RPMI8226 (cell line): ENCODE data around the gene CELF2.

Source experiments
- DNase-seq: peaks from one replicate; pipeline ENCODE4 v3.0.0-alpha.2; 2015

The CELF2 gene

GRCh38 chr10:11023009-11023953 is 5.6 kb downstream of the CELF2 start:
- no peak for DNase-seq

- no peak for DNase-seq
These were observed 6.9 kb downstream of the CELF2 start for GRCh38 chr10:11024596-11024995.

- no peak for DNase-seq
These were observed 8.3 kb downstream of the CELF2 start for GRCh38 chr10:11025978-11026377.

- DNase-seq: no peak
These were observed 9.1 kb downstream of the CELF2 start for GRCh38 chr10:11026773-11027172.

- DNase-seq: no peak
These were observed 17.1 kb downstream of the CELF2 start for GRCh38 chr10:11034762-11035161.

- no peak for DNase-seq
These were observed 17.8 kb downstream of the CELF2 start for GRCh38 chr10:11035301-11035991.

- no peak for DNase-seq
These were observed 18.8 kb downstream of the CELF2 start for GRCh38 chr10:11036424-11037011.

GRCh38 chr10:11037991-11038390 is 20.3 kb downstream of the CELF2 start:
- no peak for DNase-seq

- no peak for DNase-seq
These were observed 24.7 kb downstream of the CELF2 start for GRCh38 chr10:11042357-11042756.

GRCh38 chr10:11043039-11043438 is 25.4 kb downstream of the CELF2 start:
- no peak for DNase-seq

- no peak for DNase-seq
These were observed 25.9 kb downstream of the CELF2 start for GRCh38 chr10:11043446-11044127.

GRCh38 chr10:11045487-11045886 is 27.8 kb downstream of the CELF2 start:
- no peak for DNase-seq

GRCh38 chr10:11045995-11046775 is 28.5 kb downstream of the CELF2 start:
- DNase-seq: no peak

- no peak for DNase-seq
These were observed 29.1 kb downstream of the CELF2 start for GRCh38 chr10:11046776-11047160.

GRCh38 chr10:11048707-11049278 is 31.1 kb downstream of the CELF2 start:
- DNase-seq: no peak

GRCh38 chr10:11049806-11050205 is 32.1 kb downstream of the CELF2 start:
- DNase-seq: no peak

- DNase-seq: no peak
These were observed 32.9 kb downstream of the CELF2 start for GRCh38 chr10:11050301-11051287.

- DNase-seq: no peak
These were observed 39.3 kb downstream of the CELF2 start for GRCh38 chr10:11057018-11057417.

- DNase-seq: no peak
These were observed 39.8 kb downstream of the CELF2 start for GRCh38 chr10:11057448-11057847.

GRCh38 chr10:11057994-11058393 is 40.3 kb downstream of the CELF2 start:
- DNase-seq: no peak

- DNase-seq: no peak
These were observed 41.3 kb downstream of the CELF2 start for GRCh38 chr10:11058965-11059364.
